HG03469 (cell line): ENCODE data around the gene BRD3.

Source experiments
- ATAC-seq: cut with Tn5 transposase; IDR thresholded peaks from one replicate; pipeline ENCODE4 v1.9.1; 2021; ENCODE audit warnings: mild to moderate bottlenecking, moderate library complexity, moderate number of reproducible peaks; ENCODE audit not compliant: unreplicated experiment

Gene BRD3

DNA sequence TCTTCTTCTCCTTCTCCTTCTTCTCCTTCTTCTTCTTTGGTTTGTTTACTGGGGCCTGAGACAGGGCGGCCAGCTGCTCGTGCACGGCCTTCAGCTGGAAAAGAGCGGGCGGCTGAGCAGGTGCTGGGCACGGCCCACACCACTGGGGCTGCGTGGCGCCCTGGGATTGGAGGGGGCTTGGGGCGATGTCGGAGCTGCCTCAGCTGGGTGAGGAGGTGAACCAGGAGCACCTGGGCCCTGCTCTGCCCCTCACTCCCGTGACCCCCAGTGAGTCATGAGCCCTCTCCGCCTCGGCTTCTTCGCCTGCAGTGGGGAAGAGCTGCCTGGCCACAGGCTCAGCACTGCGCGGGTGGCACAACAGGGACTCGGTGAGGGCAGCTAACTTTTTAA is 27.7 kb downstream of the BRD3 start:
- ATAC-seq, result no peak

DNA sequence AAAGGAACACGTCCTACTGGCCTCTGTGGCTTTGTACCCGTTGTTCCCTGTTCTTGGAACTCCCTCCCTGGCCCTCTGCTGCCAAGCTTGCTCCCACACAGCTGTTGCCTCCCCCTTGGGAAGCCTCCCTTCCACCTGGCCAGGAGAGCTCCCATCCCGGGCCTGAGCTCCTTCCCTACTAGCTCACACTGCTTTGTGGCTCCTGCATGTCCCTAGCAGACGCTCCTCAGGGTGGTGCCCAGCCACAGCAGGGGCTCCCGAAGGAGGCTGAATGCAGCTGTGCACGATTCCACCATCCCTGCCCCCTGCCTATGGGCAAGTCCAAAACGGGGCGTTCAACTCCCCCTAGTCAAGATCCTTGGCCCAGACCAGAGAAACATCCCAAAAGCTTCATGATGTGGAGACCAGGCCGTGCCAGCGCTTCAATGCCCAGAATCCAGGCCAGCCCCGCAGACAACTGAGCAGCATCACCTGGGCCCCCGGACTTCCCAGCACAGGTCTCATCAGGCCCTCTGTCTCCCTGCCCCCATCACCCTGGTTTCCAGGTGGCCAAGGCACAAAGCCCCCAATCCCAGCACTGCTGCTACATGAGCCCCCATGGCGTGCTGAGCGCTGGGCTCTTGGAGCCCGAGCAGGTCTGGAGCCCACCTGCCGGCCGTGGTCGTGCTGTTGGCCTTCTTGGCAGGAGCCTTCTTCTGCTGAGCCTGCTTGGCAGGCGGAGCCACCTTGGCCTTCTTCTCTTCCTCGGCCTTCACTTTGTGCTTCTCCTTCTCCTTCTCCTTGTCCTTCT is 28.2 kb downstream of the BRD3 start:
- ATAC-seq, result no peak

DNA sequence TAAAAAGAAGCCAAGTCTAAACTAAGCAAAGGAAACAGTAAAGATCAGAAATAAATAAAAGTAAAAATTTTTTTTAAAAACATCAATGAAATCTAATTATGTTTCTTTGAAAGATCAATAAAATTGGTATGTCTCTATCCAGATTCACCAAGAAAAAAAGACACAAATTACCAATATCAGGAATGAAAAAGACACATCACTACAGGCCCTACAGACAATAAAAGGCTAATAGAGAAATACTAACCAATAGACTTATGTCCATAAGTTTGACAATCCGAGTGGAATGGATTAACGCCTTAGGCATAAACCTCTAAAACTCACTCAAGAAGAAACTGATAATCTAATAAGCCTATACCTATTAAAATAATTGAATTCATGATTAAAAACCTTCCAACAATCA is 30.2 kb downstream of the BRD3 start:
- no peak for ATAC-seq

- ATAC-seq, result no peak
Measured at GRCh38 chr9:134036130-134036529, 31.7 kb downstream of the BRD3 start.

DNA sequence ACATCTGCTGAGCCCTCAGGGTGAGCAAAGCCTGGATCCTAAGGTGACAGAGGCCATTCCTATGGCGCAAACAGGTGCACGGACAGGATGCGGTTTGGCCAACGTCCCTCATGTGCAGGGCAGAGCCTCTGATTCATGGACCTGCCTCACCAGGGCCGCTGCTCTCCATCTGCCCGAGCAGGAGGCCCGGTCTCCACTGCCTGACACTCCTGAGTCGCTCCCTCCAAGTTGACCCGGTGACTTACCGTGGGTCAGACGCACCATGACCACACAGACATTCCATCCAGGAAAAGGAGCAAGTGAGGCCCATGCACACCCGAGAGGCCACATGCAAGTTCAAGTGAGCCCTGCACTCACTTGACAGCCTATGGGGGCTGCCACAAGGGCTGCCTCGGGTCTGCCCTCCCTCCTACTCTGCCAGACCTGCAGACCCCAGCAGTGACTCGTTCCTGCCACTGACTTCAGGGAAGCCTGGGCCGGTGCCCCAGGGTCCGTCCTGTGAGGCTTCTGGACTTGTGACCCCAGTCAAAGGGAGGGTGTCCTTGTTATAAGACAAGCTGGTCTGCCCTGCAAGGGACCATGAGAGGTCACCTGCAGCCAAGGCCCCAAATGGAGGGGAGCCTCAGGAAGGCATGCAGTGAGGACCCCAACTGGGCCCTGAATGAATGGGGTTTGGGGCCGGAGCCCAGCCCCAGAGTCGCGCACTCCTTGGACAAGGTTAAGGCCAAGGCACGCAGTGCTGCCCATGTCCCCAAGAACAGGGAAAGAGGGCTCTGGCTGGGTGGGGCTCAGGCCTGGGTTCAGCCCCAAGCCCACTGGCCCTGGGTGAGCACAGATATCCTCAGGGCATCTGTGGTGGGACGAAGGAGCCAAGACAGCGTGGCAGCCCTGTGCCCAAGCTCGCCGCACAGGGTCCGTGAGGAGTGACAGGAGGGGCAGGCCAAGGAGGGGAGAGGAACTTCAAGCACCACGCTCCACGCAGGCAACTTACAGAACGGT is 32.5 kb downstream of the BRD3 start:
- no peak for ATAC-seq

DNA sequence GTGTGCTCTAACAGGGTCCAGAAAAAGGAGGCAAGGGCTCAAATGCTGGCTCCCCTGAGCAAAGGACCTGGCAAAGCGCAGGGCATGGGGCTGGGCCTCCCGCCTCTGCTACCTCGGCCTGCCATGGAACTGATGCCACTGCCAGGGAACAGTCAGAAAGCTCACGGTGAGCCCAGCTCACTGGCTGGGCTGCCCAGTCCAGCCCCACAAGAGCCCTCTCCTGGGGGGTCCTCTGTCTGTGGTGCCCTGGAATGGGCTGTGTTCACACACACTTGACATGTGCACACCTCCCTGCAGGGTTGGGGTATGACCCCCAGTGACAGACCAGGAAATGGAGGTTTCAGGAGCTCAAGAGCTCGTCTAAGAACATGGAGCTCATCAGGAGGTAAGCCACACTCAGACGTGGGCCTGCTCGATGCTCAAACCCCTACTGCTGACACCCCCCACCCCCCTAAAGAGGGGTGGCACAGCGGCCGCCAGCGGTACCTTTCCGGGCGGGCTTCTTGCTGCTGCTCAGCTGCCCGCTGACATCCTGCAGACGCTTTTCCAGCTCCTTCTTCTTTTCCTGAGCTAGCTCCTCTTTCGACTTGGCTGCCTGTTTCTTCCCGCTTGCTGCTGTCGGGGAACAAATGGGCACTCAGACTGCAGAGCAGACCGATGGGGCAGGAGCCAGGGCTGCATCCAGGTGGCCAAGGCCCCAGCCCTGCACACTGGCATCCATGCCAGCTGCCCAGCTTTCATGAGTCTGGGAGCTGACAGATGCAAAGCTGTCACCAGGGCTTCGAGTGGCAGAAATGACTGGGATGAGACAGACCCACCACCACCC is 33.4 kb downstream of the BRD3 start:
- ATAC-seq, result no peak

GRCh38 chr9:134033516-134034214 is 34.2 kb downstream of the BRD3 start:
- no peak for ATAC-seq

GRCh38 chr9:134032456-134033222 is 35.2 kb downstream of the BRD3 start:
- no peak for ATAC-seq

- no peak for ATAC-seq
Measured at GRCh38 chr9:134031783-134032182, 36.0 kb downstream of the BRD3 start.

GRCh38 chr9:134030821-134031470 is 36.9 kb downstream of the BRD3 start:
- ATAC-seq, result no peak

GRCh38 chr9:134029248-134030226 is 38.3 kb downstream of the BRD3 start:
- ATAC-seq, result no peak

GRCh38 chr9:134028575-134029247 is 39.1 kb downstream of the BRD3 start:
- ATAC-seq, result no peak

- no peak for ATAC-seq
Measured at GRCh38 chr9:134028076-134028475, 39.8 kb downstream of the BRD3 start.

GRCh38 chr9:134027561-134027960 is 40.3 kb downstream of the BRD3 start:
- ATAC-seq, result no peak

GRCh38 chr9:134026981-134027380 is 40.8 kb downstream of the BRD3 start:
- no peak for ATAC-seq

DNA sequence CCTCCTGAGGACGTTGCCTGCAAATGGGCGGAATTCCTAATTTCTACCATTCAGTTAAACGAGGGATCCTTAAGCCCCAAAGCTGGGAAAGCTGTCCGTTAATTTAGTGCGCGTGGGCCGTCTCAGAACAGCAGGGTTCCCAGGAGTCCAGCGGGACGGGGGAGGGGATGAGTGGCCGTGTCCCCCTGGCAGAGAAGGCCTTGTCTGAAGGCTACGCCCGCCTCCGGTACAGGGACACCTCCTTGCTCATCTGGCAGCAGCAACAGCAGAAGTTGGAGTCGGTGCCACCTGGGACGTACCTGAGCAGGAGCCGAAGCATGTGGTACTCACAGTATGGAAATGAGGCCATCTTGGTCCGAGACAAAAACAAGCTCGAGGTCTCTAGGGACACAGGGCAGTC is 41.2 kb downstream of the BRD3 start:
- no peak for ATAC-seq
